NCI-H1092 (cell line): ENCODE data around the gene SPINK4.

Experiments
- DNase-seq: peaks from one replicate; lab custom pipeline; 2025; lab: John Stamatoyannopoulos, UW

SPINK4 gene

DNA sequence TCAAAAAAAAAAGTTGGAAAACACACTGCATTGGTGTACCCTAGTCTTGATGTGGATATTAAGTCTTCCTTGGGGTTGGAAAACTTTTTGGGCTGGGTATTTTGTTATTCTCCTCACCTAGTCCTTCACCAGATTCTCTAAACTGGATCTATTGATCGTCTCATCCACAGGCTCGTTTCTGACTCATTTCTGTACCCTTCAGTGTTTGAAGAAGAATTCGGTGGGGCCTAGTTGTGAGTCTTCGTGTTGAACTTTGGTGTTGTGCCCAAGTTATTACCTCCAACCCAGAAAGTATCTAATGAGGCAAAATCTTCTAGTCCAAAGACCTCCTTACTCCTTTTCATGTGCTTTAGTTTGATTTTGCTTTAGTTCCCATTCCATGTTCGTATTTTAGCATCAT lies 51.9 kb downstream of the SPINK4 start:
- no peak for DNase-seq

DNA sequence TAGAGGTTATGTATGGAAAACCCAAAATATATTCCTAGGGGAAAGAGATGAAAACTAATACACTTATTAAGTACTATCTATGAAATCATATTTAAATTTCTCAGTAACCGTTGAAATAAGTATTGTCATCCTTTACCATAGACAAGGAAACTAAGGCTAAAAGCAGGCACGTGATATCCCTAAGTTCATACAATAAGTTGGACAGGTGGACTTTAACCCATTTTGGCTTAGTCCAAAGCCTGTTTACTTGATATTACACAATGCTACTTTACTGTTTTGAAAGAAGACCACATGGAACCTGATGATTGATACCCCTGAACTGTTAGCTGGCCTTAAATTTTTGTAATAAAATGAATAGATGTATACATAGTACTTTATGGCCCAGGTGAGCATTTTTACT lies 53.8 kb downstream of the SPINK4 start:
- DNase-seq = no peak

DNA sequence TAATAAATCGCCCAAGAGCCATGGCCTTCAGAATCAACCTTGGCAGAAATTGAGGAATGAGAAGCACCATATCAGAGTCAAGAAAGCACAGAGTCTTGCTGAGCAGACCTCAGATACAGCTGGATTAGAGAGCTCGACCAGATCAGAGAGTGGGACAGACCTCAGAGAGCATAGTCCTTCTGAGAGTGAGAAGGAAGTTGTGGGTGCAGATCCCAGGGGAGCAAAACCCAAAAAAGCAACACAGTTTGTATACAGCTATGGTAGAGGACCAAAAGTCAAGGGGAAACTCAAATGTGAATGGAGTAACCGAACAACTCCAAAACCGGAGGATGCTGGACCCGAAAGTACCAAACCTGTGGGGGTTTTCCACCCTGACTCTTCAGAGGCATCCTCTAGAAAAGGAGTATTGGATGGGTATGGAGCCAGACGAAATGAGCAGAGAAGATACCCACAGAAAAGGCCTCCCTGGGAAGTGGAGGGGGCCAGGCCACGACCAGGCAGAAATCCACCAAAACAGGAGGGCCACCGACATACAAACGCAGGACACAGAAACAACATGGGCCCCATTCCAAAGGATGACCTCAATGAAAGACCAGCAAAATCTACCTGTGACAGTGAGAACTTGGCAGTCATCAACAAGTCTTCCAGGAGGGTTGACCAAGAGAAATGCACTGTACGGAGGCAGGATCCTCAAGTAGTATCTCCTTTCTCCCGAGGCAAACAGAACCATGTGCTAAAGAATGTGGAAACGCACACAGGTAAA lies 54.9 kb downstream of the SPINK4 start:
- no peak for DNase-seq

DNA sequence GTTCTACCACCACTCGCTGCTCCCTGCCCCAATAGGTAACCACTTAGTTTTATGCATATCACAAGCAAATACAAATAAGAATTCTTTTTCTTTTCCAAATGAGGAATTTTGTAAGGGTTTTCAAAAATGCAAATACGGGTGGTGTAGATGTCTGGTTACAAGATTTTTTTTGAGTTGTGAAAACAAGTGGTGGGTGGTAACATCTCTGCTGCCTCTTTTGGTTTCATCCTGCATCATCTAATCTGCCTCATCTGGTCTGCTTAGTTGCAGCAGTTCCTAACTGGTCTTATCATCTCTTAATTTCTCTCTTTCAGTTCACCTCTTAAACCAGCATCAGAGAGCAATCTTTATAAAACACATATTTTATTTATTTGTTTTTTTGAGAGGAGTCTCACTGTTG lies 55.6 kb downstream of the SPINK4 start:
- DNase-seq = no peak

DNA sequence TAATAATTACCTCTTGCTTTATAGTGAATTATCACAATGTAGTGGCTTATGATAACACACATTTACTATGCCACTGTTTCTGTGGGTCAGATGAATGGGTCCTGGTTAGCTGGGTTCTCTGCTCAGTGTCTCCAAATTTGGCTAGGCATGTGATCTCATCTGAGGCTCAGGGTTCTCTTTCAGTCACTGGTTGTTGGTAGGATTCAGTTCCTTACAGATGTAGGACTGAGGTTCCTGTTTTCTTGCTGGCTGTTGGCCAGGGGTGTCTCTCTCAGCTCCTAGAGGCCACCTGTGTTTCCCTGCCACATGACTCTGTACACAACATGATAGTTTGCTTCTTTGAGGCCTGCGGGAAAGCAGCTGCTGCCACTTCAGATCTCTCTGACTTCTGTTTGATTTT lies 57.5 kb downstream of the SPINK4 start:
- DNase-seq = no peak
